Right ventricle myocardium inferior (tissue), 1 donor: Measurements from ENCODE around the gene PRKRA. TPM values are rescaled to one million over a fixed set of nuclear protein-coding genes. Genes with fewer than 3 reads are reported as not detected.

ENCODE experiments used
- ATAC-seq: fragments of 200-7000 bp; cut with Tn5 transposase; one replicate; pipeline ENCODE4 v1.9.1; 2020; ENCODE audit warnings: mild to moderate bottlenecking, moderate library complexity
- DNase-seq: peaks from one replicate; pipeline ENCODE4 v3.0.0; 2021; ENCODE audit errors: missing footprints
- intact Hi-C: fragments of 100-400 bp; cut with DNase I; formaldehyde crosslinking; loops from one replicate; pipeline ENCODE4 v1.11.0; 2022
- long read RNA-seq: library from polyadenylated mRNA; unstranded; transcript quantifications from one replicate; pipeline ENCODE4 v2.0.0, GENCODE V29; 2021
- total RNA-seq: library from RNA; stranded (reverse); fragmentation: NEBNext Ultra II Directional; extraction: Animal tissue kit (Norgen Biotek cat#: 25700); gene quantifications from one replicate; pipeline ENCODE4 v1.2.1, GENCODE V29; 2021
- donor health status: DM: no; HTN: yes; CAD: no; lungs with severe emphysema.

The PRKRA gene
- 45.4 TPM for total RNA-seq
- long read RNA-seq, transcript PRKRA-201 (8 exons, 1,826 nt): major isoform, 25 of 40 reads
- long read RNA-seq, partial matches to known transcripts: 0 of 40 reads
- long read RNA-seq, other reads (novel, unspliced or antisense): 13 of 40 reads

DNA sequence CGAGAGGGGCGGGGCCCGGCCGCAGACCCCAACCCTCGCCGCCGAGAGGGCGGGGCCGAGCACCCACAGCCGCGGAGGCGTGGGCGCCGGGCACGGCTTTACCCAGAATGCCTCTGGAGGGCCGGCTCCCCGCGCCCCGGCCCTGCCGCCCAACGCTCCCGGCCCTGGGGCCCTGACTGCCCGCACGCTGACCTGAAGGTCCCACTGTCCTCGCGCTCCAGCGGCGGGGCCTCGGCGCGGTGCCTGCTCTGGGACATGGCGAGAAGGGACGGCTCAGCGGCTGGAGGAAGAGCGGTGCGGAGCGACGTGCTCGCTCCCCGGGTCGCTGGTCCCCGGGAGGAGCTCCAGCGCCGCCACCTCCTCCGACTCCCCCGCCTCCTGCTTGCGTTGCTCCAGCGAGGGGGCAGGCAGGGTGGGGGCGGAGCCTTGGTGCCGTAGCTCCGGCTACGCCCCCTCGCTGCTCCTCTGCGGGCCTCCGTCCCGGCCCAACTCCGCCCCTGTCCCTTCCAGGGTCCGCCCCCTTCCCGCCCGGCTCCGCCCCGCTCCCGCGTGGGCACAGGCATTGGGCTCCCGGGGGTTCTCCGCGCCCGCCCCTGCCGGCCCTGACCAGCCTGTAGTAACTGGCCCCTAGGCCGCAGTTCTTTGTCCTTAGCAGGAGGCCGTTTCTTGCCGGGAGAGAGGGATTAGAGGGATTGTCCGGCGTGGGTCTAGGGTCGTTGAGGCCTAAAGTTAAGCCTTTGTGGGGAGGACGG, at the start of gene PRKRA, which contains the start of gene PJVK:
PRKRA (minus strand) TSS at position 402 of the 752 bp plus-strand sequence; CDS start at position 257, 145 bp downstream.
PJVK (plus strand) TSS at position 605 of the 752 bp plus-strand sequence. CDS start 2,032 bp downstream, outside the sequence.
- DNase-seq (peak; percentile 99), ATAC-seq (peak; percentile 99)
- intact Hi-C loops: loop anchor here (1.0 to 2.0 kb wide), 2 partner anchors 27 to 36 kb away; partner anchors contain the start of gene FKBP7

DNA sequence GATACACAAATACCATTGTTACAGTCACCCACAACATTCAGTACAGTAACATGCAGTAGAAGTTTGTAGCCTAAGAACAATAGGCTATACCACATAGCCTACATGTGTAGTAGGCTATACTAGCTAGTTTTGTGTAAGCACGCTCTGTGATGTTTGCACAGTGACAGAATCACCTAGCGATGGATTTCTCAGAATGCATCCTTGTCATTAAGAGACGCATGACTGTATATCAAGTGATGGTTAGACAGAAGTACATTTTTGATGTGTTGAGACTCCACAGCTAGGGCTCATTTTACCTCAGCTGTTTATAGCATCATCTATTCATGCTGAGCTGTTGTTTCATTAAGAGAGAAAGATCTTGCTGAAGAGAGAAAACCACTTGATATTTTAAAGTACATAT, 48.7 kb upstream of the PRKRA start:
- no peak for DNase-seq
- no peak for ATAC-seq
- intact Hi-C loops: no loop called here

DNA sequence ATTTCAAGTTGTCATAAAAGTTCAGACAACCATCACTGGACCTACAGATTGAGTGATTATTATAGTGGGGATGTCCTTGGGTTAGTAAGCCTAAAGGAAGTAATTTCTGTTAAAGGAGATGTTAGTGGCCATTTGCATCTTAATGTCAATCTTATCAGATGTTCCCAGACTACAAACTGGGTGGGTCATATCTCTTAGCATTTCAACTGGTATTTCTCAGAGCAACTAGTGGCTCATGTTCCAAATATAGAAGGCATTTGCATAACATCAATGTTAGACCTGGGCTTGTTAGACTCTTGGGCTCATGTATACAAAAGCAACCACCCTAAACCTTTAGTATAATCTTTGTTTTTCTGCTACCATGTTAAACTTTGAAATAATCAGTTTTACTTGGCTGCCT, 47.2 kb upstream of the PRKRA start:
- DNase-seq (no peak), ATAC-seq (no peak)
- intact Hi-C loops: no loop called here

DNA sequence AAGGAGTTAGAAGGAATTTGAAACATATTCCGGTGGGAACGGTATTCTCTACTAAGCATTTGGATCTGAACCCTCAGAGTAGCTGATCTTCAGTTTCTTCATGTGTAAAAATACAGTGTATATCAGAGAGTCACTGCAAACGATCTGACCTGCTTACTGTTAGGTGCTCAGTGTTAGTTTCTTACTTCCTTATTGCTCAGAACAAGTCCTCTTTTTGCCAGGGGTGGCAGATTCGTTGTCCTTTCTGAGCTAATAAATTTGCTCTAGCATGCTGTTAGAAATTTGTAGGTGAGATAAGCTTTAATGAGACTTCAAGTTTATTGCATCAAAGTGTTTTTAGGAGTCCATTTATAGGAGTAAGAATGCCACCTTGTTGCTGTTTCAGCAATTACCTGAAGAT, 45.1 kb upstream of the PRKRA start:
- DNase-seq (no peak), ATAC-seq (no peak)
- intact Hi-C loops: no loop called here

DNA sequence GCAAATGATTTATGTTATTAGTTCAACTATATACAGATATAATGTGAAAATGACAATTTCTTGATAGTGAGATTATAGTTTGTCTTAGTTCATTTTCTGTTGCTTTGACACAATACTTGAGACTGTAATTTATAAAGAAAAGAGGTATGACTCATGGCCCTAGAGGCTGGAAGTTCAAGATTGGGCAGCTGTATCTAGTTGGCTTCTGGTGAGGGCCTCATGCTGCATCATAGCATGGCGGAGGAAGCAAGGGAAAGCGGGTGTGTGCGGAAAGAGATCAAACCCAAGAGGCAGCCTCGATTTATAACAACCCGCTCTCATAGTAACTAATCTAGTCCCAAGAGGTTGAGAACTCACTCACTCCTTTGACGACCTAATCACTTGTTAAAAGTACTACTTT, 40.6 kb upstream of the PRKRA start:
- intact Hi-C loops: no loop called here
- no peak for DNase-seq
- ATAC-seq: no peak

DNA sequence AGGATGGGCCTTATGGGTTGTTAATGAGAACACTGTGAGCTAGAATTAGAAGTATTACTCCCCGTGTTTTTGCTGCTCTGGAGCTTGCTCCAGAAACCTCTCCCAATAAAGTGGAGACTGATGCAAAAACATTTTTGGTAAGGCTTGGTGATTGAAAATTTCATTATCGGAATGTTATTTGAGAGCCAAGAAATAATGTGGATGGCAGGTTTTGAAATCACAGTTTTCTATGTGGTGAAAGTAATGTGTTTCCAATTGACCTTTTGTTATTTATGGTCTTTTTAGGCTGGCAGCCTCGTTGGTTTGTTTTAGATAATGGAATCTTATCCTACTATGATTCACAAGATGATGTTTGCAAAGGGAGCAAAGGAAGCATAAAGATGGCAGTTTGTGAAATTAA, 34.4 kb upstream of the PRKRA start:
- intact Hi-C loops: no loop called here
- no peak for DNase-seq
- no peak for ATAC-seq

DNA sequence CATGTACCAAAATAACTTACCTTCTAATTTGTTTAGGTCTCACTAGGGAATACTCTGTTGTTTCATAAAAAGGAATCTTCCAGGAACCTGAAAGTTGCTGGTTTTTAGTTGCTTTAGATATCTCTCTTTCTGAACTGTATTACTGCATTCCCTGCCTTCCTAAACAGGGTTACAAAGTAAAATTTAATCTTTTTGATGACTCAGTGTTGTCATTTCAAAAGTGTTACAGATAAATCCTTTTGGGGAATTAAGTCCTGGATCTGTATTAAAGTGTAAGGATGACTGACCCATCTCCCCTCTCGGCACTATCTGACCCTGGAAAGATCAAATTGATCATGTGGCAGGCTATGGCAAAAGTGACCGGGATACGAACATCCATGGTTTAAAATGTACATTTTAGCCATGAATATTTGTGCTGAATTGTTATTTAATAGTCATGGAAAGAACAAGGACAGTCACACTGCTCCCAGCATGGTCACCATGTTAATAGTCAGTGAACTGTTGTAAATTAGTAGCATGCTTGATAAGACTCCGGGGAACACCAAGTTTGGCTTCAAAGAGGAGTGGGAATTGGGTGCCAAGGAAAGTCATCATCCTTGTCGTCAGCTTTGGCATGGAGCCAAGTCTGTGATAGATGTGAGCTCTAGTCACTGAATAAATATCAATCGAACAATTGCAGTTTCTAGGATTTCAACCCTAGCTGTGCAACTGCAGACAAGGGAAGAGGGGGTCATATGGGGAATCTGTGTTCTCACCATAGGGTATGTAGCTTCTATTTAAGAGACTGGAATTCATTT, 33.5 kb upstream of the PRKRA start:
- intact Hi-C loops: no loop called here
- DNase-seq: no peak
- no peak for ATAC-seq

DNA sequence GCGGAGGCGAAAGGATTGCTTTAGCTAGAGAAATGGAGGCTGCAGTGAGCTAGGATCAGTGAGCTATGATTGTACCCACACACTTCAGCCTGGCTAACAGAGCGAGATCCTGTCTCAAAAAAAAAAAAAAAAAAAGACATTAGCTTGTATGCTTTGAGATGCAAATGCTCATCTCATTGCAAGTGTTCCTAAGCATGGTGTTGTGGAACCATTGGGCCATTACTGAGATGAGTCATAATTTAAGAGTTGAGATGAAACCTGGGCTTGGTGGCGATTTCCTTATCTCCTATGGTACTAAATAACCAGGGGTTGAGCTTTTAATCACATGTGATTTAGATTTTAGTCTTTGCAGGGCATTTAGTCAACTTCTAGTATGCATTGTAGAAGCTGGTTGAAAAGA, 31.5 kb upstream of the PRKRA start:
- no peak for ATAC-seq
- no peak for DNase-seq
- intact Hi-C loops: no loop called here

DNA sequence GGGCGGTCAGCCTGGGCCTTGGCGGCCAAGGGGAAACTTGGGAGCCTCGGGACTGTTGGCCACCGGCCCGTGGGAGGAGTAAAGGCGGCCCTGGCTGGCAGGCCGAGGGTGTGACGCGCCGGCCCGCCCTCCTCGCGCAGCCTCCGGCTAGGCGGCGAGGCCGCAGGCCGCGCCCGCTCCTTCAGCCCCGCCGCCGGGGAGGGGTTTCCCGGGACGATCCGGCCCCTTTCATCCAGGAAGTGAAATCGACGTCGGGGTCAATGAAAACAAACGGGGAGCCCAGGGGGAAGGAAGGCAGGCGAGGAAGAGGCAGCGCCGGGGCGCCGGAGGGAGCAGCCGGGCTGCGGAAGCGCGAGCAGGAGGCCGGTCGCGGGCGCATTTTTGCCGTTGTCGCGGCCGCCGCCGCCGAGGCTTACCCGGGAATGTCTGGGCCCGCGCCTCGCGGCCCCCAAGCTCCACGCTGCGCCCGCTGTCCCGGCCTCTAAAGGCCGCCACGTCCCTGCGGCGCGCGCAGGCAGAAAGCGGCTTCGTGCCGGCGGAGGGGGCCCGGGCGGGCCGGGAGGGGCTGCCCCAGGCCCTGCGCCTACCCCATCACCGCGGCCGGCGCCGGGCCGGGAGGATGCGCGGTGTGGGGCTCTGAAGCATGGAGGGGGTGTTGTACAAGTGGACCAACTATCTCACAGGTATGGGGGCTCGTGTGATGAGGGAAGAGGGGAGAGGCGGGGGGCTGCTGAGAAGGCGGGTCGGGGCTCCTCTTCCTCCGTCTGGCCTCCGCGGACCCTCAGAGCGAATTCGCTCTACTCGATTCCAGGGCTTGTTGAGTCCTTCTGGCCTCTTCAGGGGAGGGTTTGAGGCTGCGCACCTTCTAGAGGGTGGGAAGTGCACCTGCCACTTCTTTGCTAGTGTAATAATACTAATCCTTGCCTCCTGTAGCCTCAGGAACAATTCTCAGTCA, 29.5 kb upstream of the PRKRA start, which contains the start of gene PLEKHA3:
PLEKHA3 (plus strand) TSS at position 231 of the 955 bp plus-strand sequence; CDS start at position 644, 413 bp downstream.
- intact Hi-C loops: loop anchor here (2.0 kb wide), 1 partner anchor 42 kb away; no protein-coding TSS in a partner anchor
- DNase-seq (peak; percentile 98), ATAC-seq (peak; percentile 95)

DNA sequence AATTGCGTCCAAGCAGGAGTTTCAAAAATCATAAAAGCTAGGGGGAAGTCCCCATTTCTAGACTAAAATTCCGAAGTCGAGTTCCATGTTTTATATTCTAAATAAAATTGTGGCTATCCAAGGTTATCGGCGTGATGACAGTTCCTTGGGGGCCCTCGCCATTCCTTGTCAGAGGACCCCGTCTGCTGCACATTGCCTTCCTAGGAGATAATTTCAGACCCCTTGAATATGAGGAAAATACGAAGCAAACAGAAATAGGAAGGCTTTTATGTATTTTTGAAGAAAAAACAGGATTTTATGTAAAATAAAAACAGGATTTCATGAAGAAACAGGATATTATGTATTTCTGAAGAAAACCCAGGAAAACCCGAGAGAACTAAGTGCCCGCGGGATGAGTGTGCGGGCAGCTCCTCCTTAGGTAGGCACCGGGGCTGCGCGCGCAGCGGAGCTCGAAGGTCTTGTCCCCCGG, 28.8 kb upstream of the PRKRA start:
- intact Hi-C loops: loop anchor here (2.0 kb wide), 1 partner anchor 43 kb away; no protein-coding TSS in a partner anchor
- DNase-seq (no peak), ATAC-seq (no peak)

DNA sequence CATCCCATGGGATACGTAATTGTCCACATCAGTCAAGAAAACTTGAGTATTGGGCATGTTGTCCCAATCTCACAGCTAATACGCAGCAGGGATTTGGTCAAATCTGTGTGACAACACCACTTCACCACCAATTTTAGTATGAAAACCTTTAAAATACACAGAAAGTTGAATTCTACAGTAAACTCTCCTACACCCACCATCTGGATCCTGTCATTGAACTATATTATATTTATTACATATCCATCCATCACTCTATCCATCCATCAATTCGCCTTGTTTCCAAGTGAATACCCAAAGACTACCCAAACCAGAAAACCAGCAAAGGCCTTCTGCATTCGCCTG, 28.3 kb upstream of the PRKRA start:
- no peak for DNase-seq
- intact Hi-C loops: no loop called here
- no peak for ATAC-seq

DNA sequence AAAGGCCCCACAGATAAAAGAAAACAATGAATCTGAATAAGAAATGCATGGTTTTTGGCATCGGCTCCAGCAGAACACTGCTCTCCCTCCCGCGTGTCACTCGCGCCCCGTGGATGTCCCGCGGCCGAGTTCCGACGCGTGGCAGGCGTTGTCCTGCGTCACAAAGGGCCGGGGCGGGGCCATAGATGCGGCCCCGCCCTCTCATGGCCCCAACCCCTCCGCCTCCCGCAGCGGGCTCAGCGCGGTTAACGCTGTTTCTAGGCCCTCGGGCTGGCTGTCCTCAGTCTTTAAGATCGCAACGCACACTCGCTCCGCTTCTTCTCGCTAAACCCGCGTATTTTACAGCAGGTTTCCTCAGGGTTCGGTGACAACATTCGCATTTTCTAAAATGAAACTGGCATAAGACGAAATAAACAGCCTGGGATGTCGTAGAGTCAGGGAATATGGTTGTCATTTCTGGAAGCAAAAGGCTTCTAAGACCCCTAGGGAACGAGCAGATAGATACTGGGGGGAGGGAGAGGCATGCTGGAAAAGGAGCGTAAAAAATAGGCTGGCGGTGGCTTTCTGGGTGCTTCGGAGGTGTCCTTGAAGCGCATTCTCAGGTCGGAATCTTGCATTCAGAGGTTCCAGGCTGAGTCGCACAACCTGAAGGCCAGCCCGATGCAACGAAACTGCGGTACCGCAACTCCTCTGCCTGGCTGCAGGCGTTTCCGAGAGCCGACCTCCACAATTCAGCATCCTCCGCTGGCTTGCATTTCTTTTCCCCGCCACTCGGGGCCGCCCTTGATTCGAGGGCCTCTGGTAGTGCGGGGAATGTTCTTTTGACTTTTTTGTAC, 27.7 kb upstream of the PRKRA start, which contains the start of gene FKBP7:
FKBP7 (minus strand) TSS at position 162 of the 836 bp plus-strand sequence; CDS start at position 61, 101 bp downstream.
- intact Hi-C loops: loop anchor here (1.0 kb wide), 2 partner anchors 27 to 64 kb away; partner anchors contain the start of genes PJVK and PRKRA
- ATAC-seq (peak; percentile 86), DNase-seq (peak; percentile 96)

DNA sequence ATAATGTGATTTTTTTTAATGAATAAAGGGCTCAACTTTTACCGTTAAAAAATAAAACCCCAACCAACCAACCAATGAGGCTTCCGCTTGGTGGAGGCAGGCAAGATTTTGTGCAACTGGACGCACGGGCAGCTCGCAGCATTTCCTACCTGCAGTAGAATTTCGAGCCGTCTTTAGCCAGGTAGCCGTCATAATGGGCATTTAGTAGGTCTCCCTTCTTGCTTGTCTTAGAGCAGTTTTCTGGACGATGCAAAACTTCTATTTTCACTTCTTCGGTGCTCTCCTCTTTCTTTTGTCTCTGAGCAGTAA, 27.1 kb upstream of the PRKRA start:
- intact Hi-C loops: loop anchor here (1.0 kb wide), 2 partner anchors 27 to 64 kb away; partner anchors contain the start of genes PJVK and PRKRA
- ATAC-seq: no peak
- DNase-seq: no peak

DNA sequence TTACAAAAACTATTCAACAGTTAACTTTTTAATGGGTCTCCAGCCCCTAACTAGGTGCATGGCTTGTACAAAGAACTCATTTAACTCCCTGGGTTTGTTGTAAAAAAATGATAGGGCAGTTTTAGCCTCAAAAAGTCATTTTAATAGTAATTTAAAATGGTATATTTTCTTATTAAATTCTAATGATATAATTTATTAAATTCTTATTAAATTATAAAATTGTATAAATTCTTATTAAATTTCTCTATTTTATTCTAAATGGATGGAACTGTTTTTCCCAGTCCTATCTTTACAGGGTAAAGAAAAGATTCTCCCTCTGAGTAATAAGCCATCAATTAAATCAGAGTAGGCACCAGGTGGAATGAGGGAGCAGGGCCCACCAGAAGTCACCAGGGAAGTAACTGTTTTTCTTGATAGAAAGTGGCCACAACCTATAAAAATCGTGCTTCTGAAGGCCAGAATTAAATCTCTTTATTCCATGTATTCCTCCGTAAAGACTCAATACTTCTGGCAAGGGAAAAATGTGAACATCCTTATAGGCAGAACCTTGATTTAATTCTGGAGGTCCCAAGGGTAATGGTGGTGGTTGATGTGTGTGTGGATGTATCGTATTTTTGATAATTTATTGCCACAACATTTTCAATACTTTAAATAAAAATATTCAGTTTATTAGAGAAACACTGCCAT, 26.6 kb upstream of the PRKRA start:
- ATAC-seq (no peak), DNase-seq (no peak)
- intact Hi-C loops: loop anchor here (1.0 kb wide), 2 partner anchors 26 to 63 kb away; partner anchors contain the start of genes PJVK and PRKRA

DNA sequence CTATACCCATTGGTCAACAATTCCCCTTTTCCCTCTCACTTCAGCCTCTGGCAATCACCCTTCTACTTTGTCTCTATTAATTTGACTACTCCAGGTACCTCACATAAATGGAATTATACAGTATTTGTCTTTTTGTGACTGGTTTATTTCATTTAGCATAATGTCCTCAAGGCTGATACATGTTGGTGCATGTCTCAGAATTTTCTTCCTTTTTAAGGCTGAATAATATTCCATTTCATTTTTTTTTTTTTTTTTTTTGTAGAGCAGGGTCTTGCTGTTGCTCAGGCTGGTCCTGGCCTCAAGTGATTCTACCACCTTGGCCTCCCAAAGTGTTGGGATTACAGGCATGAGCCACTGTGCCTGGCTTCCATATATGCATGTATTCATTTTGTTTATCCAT, 25.5 kb upstream of the PRKRA start:
- ATAC-seq (no peak), DNase-seq (no peak)
- intact Hi-C loops: no loop called here

DNA sequence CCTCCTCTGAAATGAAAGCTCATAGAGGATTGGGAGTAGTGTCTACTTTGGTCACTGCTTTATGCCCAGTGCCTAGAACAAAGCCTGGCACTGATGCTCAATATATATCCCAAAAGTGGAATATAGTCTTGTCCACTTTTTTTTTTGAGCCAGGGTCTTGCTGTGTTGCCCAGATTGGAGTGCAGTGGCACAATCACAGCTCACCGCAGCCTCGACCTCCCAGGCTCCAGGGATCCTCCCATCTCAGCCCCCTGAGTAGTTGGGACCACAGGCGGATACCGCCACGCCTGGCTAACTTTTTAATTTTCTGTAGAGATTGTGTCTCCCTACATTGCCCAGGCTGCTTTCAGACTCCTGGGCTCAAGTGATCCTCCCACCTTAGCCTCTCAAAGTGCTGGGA, 23.6 kb upstream of the PRKRA start:
- intact Hi-C loops: no loop called here
- ATAC-seq (no peak), DNase-seq (no peak)

DNA sequence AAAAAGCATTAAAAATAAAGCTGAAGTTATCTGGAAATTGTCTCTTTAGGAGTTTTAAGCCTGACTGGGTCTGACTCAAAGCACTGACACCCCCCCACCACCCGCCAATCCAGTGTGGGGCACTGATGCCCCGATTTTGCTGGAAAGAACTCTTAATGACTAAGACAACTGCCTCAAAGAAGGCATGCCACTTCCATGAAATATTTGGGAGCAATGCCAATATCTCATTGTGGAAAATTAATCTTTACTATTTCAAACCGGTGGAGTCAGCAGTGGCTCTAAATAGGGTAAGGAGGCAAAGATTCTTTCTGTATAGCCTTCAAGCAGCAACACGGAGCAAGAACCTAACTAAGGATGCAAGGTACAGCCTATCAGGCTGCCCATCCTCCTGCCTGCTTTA, 23.0 kb upstream of the PRKRA start:
- no peak for DNase-seq
- no peak for ATAC-seq
- intact Hi-C loops: no loop called here
